ENCODE measurements around the gene MYO5C.
"Not testable (repeated sequence)": the region's sequence is repeated elsewhere in the genome, so short reads cannot be mapped to it uniquely, and the experiment has no call there.

MYO5C gene

DNA sequence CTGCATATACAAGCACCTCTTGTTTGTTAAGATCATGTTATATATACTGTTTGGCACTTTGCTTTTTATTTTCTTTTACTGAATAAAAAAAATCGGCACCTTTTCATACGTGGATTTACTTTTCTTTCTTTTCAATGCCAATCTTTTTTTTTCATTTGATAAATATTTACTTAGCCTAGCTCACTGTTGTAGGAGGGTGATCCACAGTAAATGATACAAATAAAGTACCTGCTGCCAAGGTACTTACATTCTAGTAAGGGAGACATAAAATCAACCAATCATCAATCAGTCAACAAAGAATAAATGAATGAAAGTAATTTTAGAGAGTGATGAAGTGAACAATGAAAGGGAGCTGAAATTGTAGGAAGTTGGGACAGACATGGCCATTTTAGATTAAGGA lies 122.7 kb downstream of the MYO5C start:
- DNase-seq: no peak

DNA sequence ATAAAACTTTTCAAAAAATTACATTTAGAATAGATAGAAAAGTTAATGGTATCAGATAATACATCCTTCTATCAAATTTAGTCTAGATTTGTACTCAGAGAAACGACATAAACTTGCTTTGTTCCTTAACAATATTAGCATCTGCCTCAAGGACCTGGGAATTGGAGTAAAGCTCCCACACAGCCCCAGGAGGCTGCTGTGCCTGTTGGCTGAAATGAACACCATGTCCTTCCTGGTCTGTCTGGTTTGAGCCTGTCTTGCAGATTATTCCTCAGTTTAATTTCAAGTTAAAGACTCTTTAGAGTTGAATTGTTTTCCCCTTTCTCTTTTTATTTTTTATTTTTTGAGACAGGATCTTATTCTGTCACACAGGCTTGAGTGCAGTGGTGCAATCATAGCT lies 123.8 kb downstream of the MYO5C start:
- DNase-seq: no peak

DNA sequence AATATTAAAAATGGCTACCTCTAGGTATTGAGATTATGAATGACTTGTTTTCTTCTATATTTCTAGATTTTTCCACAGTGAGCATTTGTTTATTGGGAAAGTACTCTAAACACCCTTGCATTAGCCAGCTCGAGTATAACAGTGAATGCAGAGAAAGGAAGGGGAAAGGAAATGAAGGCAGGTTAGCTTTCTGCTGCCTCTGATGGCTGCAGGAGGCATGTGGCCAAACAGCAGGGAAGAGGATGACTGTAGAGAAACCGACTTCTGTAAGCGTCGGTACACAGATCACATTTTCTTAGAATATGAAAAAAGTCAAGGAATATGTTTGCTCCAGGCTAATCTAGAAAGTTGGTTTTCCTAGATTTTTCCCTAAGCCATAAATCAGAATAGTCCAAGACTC lies 124.2 kb downstream of the MYO5C start:
- DNase-seq: no peak

DNA sequence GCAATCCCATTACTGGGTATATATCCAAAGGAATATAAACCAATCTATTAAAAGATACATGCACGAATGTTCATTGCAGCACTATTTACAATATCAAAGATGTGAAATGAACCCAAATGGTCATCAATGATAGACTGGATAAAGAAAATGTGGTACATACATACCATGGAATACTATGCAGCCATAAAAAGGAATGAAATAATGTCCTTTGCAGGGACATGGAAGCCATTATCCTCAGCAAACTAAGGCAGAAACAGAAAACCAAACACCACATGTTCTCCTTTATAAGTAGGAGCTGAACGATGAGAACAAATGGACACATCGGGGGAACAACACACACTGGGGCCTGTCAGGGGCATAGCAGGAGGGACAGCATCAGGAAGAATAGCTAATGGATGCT lies 125.4 kb downstream of the MYO5C start:
- not testable (repeated sequence) for DNase-seq

DNA sequence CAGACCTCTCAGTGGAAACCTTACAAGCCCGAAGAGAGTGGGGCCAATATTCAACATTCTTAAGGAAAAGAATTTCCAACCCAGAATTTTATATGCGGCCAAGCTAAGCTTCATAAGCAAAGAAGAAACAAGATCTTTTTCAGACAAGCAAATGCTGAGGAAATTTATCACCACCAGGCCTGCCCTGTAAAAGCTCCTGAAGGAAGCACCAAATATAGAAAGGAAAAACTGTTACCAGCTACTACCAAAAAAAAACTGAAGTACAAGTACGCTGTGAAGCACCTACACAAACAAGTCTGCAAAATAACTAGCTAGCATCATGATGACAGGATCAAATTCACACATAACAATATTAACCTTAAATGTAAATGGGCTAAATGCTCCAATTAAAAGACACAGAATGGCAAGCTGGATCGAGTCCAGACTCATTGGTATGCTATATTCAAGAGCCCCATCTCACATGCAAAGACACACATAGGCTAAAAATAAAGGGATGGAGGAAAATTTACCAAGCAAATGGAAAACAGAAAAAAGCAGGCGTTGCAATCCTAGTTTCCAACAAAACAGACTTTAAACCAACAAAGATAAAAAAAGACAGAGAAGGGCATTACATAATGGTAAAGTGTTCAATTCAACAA lies 130.0 kb downstream of the MYO5C start:
- not testable (repeated sequence) for DNase-seq

DNA sequence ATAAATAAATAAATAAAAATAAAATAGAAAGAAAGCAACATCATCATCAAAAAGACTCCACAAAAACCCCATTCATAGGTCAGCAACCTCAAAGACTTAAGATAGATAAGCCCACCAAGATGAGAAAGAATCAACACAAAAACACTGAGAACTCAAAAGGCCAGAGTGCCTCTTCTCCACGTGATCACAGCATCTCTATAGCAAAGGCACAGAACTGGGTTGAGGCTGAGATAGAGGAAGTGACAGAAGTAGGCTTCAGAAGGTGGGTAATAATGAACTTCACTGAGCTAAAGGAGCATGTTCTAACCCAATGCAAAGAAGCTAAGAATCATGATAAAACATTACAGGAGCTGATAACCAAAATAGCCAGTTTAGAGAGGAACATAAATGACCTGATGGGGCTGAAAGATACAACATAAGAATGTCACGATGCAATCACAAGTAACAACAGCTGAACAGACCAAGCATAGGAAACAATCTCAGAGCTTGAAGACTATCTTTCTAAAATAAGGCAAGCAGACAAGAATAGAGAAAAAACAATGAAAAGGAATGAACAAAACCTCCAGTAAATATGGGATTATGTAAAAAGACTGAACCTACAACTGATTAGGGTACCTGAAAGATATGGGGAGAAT lies 130.9 kb downstream of the MYO5C start:
- no peak for DNase-seq

DNA sequence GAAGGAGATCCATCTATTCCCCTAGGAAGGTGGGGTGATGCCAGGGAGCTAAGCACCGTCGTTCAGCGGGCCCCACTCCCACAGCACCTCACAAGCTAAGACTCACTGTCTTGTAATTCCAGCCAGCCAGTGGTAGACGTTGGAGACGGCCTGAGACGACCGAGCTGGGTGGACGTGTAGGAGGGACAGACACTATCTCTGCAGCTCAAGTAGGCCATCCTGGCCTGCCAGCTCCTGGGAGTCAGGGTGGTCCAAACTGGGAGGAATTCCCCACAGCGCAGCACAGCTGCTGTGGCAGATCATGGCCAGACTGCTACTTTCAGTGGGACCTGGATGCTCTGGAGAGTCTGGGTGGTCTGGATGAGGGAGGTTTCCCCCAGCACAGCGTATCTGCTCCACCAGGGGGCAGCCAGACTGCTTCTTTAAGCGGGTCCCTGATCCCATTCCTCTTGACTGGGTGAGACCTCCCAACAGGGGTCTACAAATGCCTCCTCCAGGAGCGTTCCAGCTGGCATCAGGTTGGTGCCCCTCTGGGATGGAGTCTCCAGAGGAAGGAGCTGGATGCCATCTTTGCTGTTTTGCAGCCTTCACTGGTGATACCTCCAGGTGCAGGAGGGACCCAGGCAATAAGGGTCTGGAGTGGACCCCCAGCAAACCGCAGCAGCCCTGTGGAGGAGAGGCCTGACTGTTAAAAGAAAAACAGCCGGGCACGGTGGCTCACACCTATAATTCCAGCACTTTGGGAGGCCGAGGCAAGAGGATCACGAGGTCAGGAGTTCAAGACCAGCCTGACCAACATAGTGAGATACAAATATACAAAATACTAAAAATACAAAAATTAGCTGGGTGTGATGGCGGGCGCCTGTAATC lies 132.0 kb downstream of the MYO5C start:
- no peak for DNase-seq

DNA sequence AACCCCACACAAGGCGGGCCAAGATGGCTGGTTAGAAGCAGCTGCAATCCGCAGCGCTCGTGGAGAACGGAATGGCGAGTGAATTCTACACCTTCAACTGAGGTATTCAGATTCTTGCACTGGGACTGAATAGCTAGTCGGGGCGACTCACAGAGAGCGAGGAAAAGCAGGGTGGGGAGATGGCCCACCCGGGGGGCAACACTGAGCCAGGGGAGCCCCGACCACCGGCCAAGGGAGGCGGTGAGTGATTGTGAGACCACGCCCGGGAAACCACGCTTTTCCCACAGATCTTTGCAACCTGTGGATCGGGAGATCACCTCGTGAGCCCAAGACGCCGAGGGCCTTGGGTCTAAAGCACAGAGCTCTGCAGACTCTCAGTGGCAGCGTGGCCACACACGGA lies 132.7 kb downstream of the MYO5C start:
- DNase-seq: no peak

DNA sequence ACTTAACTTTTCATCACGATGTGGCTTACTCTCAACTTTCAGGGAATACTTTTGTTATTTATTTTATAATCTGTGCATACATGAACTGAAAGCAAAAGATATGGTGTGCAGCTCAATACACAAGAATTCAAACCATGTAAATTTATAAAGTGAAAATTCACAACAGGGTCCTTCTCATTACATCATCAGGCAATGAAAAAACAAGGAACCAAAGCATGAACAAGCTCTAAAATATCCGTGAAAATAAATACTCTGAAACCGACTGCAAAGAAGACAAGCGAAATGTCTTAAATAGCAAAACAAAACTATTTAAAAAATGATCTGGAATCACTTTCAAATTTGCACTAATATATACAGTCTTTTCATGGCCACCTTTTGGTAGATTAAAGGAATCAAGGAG lies 133.3 kb downstream of the MYO5C start:
- no peak for DNase-seq

DNA sequence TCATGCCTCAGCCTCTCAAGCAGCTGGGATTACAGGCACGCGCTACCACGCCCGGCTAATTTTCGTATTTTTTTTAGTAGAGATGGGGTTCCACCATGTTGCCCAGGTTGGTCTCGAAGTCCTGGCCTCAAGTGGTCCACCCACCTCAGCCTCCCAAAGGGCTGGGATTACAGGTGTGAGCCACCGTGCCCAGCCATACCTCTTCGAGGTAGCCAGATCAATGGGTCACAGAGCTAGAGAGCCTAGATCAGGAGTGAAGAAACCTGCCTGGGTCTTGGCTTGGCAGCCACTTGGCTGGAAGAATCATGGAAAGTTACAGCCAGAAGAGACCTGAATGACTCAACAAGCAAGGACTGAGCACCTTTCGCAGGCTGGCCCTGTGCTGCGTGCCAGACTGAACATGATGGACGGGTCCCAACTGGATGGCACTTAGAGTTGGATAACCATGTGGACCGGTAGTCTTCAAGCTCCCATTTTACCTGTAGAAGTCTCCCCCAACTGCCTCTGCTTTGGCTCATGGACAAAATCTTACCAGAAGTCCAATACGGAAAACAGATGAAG lies 134.1 kb downstream of the MYO5C start:
- DNase-seq: no peak

DNA sequence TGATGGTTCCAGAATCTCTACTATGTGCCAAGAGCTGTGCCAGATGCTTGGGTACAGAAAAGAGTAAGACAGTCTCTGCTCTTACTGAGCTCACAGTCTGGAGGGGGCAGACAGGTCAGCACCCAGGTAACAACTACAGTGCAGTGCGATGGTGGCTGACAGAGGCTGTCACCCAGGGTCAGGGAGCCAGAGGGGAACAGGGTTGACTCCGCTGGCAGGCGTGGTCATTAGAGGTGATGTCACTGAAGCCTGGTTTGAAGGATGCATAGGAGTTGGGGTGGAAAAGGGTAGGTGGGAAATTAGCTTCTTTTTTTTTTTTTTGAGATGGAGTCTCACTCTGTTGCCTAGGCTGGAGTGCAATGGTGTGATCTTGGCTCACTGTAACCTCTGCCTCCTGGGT lies 136.0 kb downstream of the MYO5C start:
- no peak for DNase-seq

DNA sequence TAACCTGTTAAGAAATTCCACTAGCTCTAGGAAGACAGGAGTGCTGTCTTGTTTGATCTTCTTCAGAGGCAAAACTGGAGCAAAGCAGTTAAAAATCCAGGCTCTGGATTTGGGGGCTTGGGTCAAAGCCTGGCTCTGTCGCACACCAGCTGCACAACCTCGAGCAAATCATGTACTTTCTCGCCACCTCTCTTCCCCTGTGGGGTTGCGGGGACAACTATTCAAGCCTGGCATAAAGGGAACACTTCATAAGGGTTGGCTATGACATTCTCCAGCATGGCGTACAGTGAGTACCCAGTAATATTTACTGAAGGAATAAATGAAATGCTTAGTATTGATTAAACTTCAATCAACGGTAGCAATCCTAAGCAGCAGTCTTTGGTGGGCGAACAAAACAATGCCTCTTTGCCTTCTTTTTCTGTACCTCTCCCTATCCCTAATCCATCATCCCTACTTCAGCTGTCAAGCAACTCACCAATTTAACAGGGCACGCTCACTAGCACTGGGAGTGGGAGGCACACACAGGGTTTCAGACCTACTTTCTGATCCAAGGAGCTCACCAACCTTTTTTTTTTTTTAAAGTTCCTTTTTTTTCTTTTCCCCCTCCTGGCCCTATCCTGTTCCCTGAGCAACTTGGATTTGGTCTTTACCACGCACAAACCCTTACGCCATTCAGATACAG lies 137.4 kb downstream of the MYO5C start:
- no peak for DNase-seq

DNA sequence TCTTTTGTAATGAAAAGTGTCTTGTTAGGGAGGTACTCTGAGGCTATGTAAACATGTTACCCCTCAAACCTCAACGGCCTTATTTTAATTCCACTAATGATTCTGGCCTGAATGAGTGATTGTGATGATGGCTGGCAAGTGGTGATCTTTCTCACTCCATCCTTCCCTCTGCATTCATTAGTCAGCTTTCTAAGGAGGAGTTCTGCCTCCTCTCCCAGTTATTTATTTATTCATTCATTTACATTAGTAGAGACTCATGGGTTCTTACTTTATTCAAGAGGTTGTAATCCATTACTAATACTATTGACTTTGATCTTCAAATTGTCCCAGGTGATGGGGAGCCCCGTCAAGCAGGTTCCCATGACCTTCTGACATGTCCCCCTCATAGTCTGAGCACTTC lies 139.7 kb downstream of the MYO5C start:
- no peak for DNase-seq

DNA sequence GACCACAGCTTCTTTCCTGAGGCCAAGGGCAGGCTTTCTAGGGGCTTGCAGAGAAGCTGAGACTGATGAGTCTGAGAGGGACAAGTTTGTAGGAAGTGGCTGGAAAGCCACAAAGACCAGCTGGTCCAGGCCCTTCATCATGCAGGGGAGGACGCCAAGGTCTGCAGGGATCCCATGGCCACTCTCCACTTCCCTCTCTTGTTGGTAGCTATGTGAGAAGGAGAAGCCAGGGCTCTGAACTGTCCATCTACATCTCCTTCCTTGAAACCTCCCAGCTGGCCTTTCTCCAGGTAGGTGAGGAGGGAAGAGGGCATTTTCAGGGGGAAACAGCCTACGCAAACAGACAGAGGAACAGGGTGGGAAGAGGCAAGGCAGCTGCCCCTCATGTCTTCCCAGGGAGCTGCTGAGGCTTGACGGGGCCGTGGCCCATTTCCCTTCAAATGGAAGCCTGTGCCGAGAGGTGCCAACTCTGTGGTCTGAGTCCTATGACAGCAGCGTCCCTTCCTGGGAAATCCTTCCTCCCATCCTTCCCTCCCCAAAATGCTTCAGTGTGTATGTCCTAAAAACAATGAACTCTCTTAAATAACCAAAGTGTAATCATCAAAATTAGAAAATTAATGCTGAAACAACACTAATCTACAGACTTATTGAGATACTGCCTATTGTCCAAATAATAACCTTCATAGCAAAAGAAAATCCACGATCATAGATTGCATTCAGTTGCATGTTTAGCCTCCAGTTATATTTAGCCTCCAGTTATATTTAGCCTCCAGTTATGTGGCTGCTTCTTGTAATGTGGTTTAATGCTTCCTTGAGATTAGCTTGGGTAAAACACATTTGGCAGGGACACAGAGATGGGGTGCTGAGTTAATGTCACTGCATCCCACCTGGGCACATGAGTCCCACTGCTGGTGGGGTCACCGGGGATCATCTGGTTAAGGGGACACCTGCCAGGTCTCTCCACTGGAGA lies 140.4 kb downstream of the MYO5C start:
- DNase-seq: no peak

DNA sequence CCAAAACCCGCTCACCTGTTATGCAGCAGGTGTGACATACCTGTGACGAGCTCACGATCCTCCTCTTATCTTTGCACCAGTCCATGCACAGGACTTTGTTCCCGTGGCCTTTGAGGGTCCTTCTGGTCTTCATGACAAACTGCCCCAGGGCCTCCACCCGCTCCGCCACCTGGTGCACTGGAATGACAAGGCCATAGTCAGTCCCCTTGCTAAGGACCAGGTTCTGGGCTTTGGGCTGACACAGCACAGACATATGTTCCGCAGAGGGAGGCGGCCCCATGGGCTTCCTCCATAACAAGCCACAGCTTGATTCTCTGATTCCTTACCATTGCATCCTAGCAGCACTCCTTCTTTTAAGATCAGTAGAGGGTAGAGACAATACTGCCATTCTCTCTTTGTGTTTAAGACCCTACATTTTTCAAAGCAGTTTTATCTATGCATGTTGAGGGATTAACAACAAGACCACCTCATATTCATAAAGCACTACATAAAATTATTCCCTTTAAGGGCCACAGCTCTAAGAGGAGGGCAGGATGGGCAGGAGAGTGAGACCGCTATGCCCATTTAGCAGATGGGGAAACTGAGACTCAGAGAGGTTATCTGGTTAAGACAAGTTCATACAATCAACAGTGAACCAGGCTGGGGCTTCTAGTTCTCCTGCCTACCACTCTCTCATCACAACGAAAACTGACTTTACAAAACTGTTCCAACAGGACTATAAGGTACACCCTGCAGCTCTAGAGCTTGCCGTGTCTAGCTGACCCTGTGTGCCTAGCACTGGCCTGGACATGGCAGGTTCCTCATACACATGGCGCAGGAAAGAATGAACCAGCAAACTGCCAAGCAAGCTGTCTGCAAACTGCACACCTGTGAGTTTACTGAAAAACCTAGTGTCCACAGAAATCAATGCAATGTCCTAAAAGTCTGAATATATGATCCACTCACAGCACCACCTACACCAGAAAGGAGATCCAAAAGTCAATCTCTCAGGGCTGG lies 141.4 kb downstream of the MYO5C start:
- no peak for DNase-seq

DNA sequence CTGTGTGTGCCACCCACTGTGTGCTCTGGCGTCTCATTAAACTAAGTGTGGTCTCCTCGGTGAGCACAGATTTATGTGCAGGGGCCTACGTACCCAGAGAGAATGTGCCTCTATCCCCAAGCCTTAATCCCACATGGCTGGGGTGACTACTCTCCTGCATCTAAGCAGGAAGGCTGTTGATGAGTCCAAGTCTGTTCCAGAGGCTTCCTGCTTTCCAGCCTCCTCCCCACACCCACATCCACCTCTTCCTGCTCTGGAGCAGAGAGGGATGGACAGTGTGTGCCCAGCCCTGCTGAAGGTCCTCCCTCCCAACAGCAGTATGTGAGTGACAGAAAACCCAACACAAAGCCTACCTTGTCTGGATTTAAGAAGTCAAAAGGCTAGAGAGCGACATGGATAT lies 144.3 kb downstream of the MYO5C start:
- no peak for DNase-seq

DNA sequence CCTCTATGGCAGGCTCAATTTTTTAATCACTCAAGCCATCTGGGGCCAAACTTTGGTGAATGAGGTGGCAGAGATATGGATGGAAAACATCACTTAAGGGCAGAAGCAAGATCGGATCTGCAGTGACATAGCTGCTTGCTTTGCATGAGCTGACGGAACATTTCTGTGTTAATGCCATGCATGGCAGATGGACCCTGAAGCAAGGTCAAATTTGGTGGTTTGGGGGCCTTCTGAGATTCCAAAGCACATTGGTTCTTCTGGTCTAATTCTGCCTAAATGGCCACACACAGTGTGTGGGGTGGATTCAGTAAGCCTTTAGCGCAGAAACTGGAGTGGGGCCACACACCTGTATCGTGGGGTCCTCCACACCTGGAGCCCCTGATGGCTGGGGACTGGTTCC lies 144.7 kb downstream of the MYO5C start:
- DNase-seq: no peak

DNA sequence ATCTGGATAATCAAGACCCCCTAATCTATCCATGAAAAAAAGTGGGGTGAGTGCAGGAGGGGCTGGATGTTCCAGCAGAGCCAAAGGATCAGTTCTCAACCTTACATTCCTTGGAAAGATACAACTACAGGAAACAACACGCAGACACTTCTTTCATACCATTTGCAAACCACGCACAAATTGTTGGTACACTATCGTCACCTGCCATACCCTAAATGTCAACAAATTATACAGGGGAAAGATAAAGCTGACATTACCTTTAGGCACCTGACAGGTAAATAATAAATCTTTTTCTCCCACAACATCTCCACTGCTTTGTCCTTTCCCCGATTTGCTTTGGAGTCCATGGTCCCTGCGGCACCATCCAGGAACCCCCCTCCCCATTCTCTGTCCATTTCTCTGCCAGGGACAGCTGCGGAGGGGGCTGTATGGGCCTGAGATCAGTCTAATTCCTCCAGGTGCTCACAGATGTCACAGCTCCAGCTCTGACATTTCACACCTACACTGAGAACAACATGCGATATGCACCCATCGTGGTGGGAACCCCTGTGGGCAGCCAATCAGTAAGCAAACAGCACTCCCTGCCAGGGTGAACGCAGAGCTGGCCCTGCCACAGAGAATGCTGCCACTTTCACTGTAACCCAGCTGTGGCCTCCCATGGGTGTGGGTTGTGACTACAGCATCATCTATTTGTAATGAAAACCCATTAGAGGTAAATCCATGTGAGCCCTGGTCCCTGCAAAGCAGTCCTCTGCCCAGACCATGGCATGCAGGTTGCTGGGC lies 145.4 kb downstream of the MYO5C start:
- DNase-seq: no peak
